Measurements from ENCODE around the gene KLF7.

- TF ChIP-seq CTCF (IDR thresholded peaks at IDR 0.05; ENCODE audit: borderline replicate concordance, extremely low read depth, low read length, poor library complexity, severe bottlenecking): no peak
- TF ChIP-seq EZH2 (IDR thresholded peaks at IDR 0.05; ENCODE audit: borderline replicate concordance, low read depth, low read length, severe bottlenecking): no peak
Measured at GRCh38 chr2:207188626-207189419, 23.1 kb upstream of the KLF7 start.

Measured in DND-41 (cell line).